ENCODE results near the gene CCDC81.

DNA sequence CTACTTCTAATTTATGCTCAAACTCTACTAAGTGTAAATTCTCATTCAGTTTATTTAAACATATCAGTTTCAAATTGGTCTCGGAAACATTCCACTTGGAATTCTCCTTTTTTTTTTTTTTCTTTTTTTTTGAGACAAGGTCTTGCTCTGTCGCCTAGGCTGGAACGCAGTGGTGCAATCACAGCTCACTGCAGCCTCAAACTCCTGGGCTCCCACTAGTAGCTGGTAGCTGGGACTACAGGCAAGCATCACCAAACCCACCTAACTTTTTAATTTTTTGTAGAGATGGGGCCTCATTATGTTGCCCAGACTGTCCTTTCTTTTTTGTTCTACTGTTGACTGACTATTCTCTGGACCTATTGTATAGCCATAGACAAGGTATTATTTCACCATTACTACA, 33.3 kb upstream of the CCDC81 start:
- TF ChIP-seq, protein P1, sequence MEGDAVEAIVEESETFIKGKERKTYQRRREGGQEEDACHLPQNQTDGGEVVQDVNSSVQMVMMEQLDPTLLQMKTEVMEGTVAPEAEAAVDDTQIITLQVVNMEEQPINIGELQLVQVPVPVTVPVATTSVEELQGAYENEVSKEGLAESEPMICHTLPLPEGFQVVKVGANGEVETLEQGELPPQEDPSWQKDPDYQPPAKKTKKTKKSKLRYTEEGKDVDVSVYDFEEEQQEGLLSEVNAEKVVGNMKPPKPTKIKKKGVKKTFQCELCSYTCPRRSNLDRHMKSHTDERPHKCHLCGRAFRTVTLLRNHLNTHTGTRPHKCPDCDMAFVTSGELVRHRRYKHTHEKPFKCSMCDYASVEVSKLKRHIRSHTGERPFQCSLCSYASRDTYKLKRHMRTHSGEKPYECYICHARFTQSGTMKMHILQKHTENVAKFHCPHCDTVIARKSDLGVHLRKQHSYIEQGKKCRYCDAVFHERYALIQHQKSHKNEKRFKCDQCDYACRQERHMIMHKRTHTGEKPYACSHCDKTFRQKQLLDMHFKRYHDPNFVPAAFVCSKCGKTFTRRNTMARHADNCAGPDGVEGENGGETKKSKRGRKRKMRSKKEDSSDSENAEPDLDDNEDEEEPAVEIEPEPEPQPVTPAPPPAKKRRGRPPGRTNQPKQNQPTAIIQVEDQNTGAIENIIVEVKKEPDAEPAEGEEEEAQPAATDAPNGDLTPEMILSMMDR (conservative IDR thresholded peaks at IDR 0.05 in 1 of 2, IDR thresholded peaks at IDR 0.05 in 1 of 2; ENCODE audit: extremely low read depth in 1 of 2, insufficient read depth in 1 of 2, low read depth in 1 of 2, low read length in 2 of 2): no peak
- TF ChIP-seq EZH2 (IDR thresholded peaks at IDR 0.05; ENCODE audit: borderline replicate concordance, low read length): no peak
